ENCODE results near the gene KAT7.

KAT7 gene

DNA sequence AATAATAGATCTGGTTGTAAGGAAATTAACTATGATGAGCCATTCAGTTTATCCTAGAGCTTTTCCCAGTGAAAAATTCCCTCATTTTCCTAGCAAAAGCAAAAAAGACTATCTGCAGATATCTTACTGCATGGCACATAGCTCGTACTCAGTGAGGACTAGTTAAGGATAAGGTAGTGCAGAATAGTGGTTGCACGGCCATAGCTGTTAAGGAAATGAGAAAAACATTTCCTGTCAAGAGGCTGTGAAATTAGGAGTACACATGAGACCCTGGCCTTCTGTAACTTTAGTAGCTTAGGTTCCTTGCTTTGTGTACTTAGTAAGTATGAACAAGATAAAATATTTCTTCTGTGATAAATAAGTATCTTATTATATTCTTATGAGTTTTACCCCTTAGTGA lies 10.3 kb downstream of the KAT7 start:
- Histone ChIP-seq H3K27me3 (ENCODE audit: insufficient read depth, low read depth, severe bottlenecking) (no peaks in the 10 kb centered on the region), H3K4me3 (ENCODE audit: low read depth, low read length) (no peak overlapping the region), H3K36me3 (peaks cover 90% of the 10 kb centered on the region), H3K9me3 (ENCODE audit: severe bottlenecking) (no peaks in the 10 kb centered on the region), H3K27ac (no peak overlapping the region)
- TF ChIP-seq, protein P1, sequence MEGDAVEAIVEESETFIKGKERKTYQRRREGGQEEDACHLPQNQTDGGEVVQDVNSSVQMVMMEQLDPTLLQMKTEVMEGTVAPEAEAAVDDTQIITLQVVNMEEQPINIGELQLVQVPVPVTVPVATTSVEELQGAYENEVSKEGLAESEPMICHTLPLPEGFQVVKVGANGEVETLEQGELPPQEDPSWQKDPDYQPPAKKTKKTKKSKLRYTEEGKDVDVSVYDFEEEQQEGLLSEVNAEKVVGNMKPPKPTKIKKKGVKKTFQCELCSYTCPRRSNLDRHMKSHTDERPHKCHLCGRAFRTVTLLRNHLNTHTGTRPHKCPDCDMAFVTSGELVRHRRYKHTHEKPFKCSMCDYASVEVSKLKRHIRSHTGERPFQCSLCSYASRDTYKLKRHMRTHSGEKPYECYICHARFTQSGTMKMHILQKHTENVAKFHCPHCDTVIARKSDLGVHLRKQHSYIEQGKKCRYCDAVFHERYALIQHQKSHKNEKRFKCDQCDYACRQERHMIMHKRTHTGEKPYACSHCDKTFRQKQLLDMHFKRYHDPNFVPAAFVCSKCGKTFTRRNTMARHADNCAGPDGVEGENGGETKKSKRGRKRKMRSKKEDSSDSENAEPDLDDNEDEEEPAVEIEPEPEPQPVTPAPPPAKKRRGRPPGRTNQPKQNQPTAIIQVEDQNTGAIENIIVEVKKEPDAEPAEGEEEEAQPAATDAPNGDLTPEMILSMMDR (IDR thresholded peaks at IDR 0.05; ENCODE audit: low read depth, low read length) = no peak
- DNase-seq = no peak

DNA sequence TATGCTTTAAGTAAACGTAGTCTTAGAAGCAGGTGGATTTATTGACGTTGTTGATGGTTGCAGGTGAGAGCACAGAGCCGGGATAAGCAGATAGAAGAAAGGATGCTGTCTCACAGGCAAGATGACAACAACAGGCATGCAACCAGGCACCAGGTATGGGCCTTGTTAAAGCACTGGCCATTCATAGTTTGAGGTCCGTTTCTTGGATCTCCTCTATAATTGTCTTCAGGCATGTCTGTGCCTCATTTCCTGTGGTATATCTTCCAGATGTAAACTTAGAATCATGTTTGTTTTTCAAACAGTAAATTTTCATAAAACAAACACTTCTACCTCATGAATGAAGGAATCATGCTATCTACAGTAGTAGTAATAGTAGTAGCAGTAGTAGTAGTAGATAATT lies 20.6 kb downstream of the KAT7 start:
- H3K9me3 ChIP-seq (ENCODE audit: severe bottlenecking) = no peaks in the 10 kb centered on the region
- H3K36me3 ChIP-seq = peaks cover 81% of the 10 kb centered on the region
- TF ChIP-seq, protein P1 (IDR thresholded peaks at IDR 0.05; ENCODE audit: low read depth, low read length) = no peak
- no peak for DNase-seq
- H3K27me3 ChIP-seq (ENCODE audit: insufficient read depth, low read depth, severe bottlenecking) = no peaks in the 10 kb centered on the region
- no peak overlapping the region for H3K4me3 ChIP-seq (ENCODE audit: low read depth, low read length)
- H3K27ac ChIP-seq = no peak overlapping the region

DNA sequence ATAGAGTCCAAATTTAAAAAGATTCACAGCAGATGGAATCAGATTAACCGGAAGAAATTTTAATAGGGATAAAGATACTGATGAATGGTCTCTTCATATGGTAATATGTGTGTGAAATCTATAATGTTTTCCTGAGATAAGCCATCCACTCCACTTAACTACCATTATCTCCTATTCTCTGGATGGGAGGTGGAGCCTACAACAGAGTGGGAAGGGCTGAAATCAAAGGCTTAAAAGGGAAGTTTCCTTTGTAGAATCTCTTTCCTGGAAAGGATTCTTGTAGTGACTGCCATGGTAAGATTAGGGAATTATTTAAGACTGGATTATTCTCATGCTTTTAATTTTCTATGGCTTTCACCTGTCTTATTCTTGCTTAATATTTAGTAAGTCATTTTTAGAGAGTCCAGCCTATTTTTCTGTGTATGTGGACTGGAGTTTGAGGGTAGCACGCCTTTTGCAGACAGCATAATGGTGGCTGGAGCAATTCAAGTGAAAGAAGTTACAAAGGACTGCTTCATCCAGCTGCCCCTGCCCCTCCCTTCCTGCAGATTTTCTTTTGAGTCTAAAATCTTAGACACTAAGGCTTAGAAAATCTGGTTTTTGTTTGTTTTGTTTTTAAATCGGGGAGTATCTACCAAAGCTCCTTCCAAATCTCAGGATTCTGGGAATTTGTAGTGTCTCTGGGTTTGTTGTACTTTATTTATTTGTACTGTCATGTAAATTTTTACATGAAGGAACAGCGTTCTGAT lies 26.5 kb downstream of the KAT7 start:
- H3K27ac ChIP-seq = peak overlapping the region; percentile 59
- no peaks in the 10 kb centered on the region for H3K9me3 ChIP-seq (ENCODE audit: severe bottlenecking)
- H3K36me3 ChIP-seq = peaks cover 70% of the 10 kb centered on the region
- no peak overlapping the region for H3K4me3 ChIP-seq (ENCODE audit: low read depth, low read length)
- no peak for DNase-seq
- H3K27me3 ChIP-seq (ENCODE audit: insufficient read depth, low read depth, severe bottlenecking) = no peaks in the 10 kb centered on the region
- TF ChIP-seq, protein P1 (IDR thresholded peaks at IDR 0.05; ENCODE audit: low read depth, low read length) = no peak

DNA sequence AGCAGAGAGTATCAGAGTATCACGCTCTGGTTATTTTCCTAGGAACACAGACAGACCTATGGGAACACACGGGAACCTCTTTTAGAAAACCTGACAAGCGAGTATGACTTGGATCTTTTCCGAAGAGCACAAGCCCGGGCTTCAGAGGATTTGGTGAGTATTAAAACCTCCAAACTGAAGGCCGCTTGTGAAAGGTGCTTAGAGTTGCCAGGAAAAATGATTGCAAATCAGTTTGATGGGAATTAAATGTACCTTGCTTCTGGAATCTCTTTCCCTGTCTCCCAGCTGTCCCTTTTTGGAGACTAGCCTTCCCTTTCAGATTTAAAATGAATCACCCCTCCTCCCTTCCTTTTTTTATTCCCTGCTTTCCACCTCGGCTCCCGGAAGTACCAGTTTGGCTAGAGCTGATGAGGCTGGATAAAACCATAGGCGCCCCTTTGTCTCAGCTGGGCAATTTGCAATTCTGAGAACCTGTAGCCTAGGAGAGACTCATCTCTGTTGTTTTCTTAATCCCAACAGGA lies 27.3 kb downstream of the KAT7 start:
- Histone ChIP-seq H3K4me3 (ENCODE audit: low read depth, low read length) (no peak overlapping the region), H3K27me3 (ENCODE audit: insufficient read depth, low read depth, severe bottlenecking) (no peaks in the 10 kb centered on the region), H3K27ac (peak overlapping the region; percentile 59), H3K9me3 (ENCODE audit: severe bottlenecking) (no peaks in the 10 kb centered on the region), H3K36me3 (peaks cover 62% of the 10 kb centered on the region)
- DNase-seq = peak; percentile 73
- TF ChIP-seq, protein P1 (IDR thresholded peaks at IDR 0.05; ENCODE audit: low read depth, low read length) = no peak

DNA sequence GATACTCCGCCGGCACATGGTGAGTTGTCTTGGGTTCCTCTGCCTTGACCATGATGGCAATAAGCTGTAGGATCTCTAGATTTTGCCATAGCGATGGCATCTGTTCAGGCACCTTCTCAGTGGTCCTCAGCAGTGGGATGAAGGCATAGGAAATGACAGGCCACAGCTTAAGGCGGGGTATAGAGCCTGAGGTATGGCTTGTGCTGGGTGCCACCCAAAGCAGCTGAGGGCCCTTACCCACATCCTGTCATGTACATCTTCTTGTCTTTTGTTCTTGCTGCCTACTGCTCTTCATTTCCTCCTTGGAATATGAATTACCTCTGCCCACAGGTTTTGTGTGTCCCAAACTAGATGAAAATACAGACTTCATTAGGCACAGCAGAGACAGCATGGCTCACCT lies 29.5 kb downstream of the KAT7 start:
- H3K27me3 ChIP-seq (ENCODE audit: insufficient read depth, low read depth, severe bottlenecking) = no peaks in the 10 kb centered on the region
- no peak for DNase-seq
- H3K4me3 ChIP-seq (ENCODE audit: low read depth, low read length) = no peak overlapping the region
- no peaks in the 10 kb centered on the region for H3K9me3 ChIP-seq (ENCODE audit: severe bottlenecking)
- TF ChIP-seq, protein P1 (IDR thresholded peaks at IDR 0.05; ENCODE audit: low read depth, low read length) = no peak
- H3K36me3 ChIP-seq = peaks cover 66% of the 10 kb centered on the region
- H3K27ac ChIP-seq = no peak overlapping the region
